GM12892 (cell line): ENCODE data around the gene ZNF8.

ENCODE experiments used
- POLR2A ChIP-seq: IDR thresholded peaks from 2 replicates; pipeline ENCODE4 v1.6.1; 2011; ENCODE audit warnings: low read depth, low read length, control low read depth
- POLR2AphosphoS5 ChIP-seq: IDR thresholded peaks from 2 replicates; pipeline ENCODE4 v1.6.1; 2011; ENCODE audit warnings: low read depth, low read length, control low read depth
- TAF1 ChIP-seq: IDR thresholded peaks from 2 replicates; pipeline ENCODE4 v1.6.1; 2011; ENCODE audit warnings: low read depth, mild to moderate bottlenecking, control low read depth, low read length, borderline replicate concordance

DNA sequence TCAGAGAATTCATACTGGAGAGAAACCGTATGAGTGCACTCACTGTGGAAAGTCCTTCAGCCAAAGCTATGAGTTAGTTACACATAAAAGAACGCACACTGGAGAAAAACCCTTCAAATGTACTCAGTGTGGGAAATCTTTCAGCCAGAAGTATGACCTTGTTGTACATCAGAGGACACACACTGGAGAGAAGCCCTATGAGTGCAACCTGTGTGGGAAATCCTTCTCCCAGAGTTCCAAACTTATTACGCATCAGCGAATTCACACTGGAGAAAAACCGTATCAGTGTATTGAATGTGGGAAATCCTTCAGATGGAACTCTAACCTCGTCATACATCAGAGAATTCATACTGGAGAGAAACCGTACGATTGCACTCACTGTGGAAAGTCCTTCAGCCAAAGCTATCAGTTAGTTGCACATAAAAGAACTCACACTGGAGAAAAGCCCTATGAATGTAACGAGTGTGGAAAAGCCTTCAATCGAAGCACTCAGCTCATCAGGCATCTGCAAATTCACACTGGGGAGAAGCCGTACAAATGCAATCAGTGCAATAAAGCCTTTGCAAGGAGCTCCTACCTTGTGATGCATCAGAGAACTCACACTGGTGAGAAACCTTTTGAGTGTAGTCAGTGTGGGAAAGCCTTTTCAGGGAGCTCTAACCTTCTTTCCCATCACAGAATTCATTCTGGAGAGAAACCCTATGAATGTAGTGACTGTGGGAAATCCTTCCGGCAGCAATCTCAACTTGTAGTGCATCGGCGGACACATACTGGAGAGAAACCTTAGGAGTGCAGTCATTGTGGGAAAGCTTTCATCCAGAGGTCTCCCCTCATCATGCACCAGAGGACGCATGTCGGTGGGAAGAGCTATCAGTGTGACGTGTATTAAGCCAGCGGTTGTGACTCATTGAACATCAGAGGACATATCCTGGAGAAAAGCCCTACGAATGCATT lies 16.5 kb upstream of the ZNF8 start:
- TF ChIP-seq POLR2A (no peak), POLR2AphosphoS5 (no peak), TAF1 (no peak)
